ENCODE results near the gene GLB1L2.

- TF ChIP-seq CTCF (IDR thresholded peaks at IDR 0.05) (no peak), POLR2A (IDR thresholded peaks at IDR 0.05) (no peak)
Measured at GRCh38 chr11:134356656-134357544, 25.1 kb downstream of the GLB1L2 start.

All from testis (tissue), 2 donors.